GM18517 (cell line): ENCODE measurements around the gene GNG14.
A peak's percentile ranks its signal among the peaks of the same experiment; 100 is the strongest.
"Not testable (repeated sequence)": the region's sequence is repeated elsewhere in the genome, so short reads cannot be mapped to it uniquely, and the experiment has no call there.

ENCODE experiments used
- ATAC-seq: cut with Tn5 transposase; IDR thresholded peaks from one replicate; pipeline ENCODE4 v1.9.1; 2021; ENCODE audit warnings: mild to moderate bottlenecking, moderate library complexity; ENCODE audit not compliant: unreplicated experiment

The GNG14 gene

GRCh38 chr19:12667731-12668302, 20.0 kb upstream of the GNG14 start:
- ATAC-seq = no peak

DNA sequence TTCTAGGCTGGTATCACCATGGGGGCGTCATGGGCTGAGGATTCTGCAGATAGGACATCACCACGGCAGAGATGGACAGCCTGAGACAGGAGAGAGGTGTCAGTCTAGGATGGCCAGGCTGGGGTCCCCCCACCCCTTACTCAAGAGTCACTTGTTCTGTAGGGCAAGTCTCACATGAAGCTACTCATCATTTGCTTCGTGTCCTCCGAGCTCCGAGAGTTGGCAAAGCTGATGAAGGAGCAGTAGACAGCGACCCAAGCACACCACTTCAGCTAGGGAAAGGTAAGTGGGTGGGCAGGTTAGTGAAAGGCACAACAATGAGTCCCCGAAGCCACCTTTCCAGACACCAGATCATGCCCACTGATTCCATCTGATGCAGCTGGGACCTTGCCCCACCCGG, 19.5 kb upstream of the GNG14 start:
- ATAC-seq = no peak

- no peak for ATAC-seq
These were observed 18.9 kb upstream of the GNG14 start for GRCh38 chr19:12668932-12669269.

- ATAC-seq = no peak
These were observed 18.3 kb upstream of the GNG14 start for GRCh38 chr19:12669270-12670158.

- no peak for ATAC-seq
These were observed 17.5 kb upstream of the GNG14 start for GRCh38 chr19:12670159-12670928.

DNA sequence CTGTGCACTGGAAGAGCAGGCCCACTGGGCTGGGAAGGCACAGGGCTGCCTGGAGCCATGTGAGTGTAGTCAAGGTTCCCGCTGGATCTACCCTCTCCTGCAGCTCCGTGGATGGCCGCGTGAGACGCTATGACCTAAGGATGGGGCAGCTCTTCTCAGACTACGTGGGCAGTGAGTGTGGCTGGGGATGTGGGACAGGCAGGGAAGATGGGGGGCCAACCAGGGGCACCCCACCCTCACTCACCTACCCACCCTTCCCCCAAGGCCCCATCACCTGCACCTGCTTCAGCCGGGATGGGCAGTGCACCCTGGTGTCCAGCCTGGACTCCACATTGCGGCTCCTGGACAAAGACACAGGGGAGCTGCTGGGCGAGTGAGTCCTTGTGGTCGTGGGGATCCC, 15.1 kb upstream of the GNG14 start:
- ATAC-seq = no peak

DNA sequence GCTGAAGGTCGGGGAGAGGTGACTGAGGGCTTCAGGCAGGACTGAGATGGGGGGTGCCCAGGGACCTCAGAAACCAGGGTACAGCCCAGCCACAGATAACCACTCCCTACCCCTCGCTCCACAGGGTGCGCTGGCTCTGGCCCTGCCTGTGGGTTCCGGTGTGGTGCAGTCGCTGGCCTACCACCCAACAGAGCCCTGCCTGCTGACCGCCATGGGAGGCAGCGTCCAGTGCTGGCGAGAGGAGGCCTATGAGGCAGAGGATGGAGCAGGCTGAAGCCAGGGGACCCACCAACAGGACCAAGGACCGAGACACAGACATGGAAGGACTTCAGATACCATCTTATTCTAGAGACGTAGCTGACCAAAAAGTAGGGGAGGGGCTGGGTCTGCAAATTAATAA, 12.4 kb upstream of the GNG14 start:
- ATAC-seq = no peak

GRCh38 chr19:12675940-12676339, 11.9 kb upstream of the GNG14 start:
- ATAC-seq = no peak

DNA sequence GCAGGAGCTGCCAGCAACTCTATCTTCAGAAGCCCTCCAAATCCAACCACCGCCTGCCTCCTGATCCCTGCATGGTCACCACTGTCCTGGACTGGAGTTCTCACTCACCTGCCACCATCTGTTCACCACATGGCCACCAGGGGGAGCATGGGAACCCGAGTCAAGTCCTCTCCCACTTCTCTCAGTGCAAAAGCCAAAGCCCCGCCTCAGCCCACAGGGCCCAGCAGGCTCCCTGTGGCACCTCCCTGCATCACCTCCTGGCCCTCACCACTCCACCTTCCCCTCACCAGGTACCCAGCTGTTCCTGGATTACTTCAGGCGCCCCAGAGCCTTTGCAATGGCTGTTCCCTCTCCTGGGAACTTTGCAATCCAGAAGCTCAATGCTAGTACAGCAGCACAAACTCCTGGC, 11.4 kb upstream of the GNG14 start:
- no peak for ATAC-seq

DNA sequence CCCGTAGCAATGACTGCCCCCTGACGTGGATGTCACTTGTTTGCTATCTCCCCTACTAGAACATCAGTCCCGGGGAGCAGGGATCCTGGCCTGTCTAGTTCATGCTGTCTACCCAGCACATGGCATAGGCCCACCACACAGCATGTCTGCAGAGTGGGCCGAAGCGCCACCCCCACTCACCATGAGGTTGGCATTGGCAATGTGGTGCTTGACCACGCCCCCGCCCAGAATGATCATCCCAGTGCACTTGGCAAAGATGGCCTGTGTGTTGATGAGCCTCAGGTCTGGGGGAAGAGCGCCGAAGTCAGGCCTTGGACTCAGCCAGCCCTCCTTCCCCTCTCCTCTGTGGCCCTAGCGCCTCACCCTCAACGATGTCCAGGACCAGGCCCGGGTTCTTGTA, 10.9 kb upstream of the GNG14 start:
- ATAC-seq = no peak

DNA sequence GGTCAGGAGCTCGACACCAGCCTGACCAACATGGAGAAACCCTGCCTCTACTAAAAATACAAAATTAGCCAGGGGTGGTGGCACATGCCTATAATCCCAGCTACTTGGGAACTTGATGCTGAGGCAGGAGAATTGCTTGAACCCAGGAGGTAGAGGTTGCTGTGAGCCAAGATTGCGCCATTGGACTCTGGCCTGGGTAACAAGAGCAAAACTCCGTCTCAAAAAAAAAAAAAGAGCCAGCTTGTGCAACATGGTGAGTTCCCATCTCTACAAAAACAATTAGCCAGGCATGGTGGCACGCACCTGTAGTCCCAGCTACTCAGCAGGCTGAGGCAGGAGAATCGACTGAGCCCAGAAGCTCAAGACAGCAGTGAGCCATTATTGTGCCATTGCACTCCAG, 9.8 kb upstream of the GNG14 start:
- ATAC-seq = not testable (repeated sequence)

- no peak for ATAC-seq
These were observed 7.8 kb upstream of the GNG14 start for GRCh38 chr19:12680034-12680433.

- peak; percentile 64 for ATAC-seq
These were observed 6.5 kb upstream of the GNG14 start, which contains the start of gene DHPS for GRCh38 chr19:12681074-12681987. Gene DHPS (minus strand): TSS chr19:12681880. CDS start chr19:12681766, 114 bp downstream.

- ATAC-seq = no peak
These were observed 2.0 kb upstream of the GNG14 start for GRCh38 chr19:12685831-12686230.

GRCh38 chr19:12689012-12689411, 1.2 kb downstream of the GNG14 start:
- ATAC-seq = no peak

- no peak for ATAC-seq
These were observed 1.9 kb downstream of the GNG14 start for GRCh38 chr19:12689581-12690216.

- no peak for ATAC-seq
These were observed 5.2 kb downstream of the GNG14 start for GRCh38 chr19:12692960-12693359.

DNA sequence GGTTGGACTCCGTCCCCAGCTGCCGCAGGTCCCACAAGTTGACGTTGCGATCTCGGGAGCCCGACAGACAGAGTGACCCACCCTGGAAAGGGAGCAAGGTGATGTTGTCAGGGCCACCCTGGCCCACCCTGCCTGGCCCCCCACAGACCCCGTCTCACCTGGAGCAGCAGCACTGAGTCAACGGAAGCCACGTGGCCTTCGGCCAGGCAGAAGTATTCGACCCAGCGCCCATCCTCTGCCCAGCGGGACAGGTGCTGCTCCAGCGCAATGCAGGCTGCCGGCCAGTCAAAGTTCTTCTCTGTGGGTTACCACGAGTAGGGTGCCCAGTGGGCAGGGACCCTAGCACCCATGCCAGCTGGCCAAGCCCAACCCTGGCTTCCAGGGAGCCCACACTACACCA, 6.8 kb downstream of the GNG14 start:
- no peak for ATAC-seq

GRCh38 chr19:12695096-12695495, 7.3 kb downstream of the GNG14 start:
- no peak for ATAC-seq

- ATAC-seq = no peak
These were observed 7.7 kb downstream of the GNG14 start for GRCh38 chr19:12695514-12695913.
